ENCODE measurements around the gene TESK2.
A peak's percentile ranks its signal among the peaks of the same experiment; 100 is the strongest.

DNA sequence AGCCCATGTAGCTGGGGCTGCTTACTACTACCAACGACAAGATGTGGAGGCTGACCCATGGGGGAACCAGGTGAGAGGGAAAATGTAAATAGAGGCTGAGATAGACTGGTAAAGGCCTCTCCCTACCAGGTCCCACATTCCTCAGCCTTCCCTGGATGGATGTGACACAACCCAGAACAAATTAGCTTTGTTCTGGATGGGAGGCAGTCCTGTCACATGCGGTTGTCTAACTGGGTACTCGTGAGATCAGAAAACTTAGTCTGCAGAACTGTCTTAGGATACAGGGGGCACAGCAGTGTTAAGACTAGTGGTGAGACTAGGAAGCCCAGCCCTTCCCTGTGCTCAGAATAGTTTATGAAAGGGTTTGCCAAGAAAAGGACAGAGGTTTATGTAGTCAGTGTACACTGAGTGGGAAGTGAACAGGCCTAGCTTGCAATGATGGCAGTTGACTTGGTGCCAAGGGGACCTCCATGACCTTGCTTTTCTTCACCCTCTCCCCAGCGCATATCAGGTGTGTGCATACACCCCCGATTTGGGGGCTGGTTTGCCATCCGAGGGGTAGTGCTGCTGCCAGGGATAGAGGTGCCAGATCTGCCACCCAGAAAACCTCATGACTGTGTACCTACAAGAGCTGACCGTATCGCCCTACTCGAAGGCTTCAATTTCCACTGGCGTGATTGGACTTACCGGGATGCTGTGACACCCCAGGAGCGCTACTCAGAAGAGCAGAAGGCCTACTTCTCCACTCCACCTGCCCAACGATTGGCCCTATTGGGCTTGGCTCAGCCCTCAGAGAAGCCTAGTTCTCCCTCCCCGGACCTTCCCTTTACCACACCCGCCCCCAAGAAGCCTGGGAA lies 17.6 kb upstream of the TESK2 start:
- TF ChIP-seq, protein P1, sequence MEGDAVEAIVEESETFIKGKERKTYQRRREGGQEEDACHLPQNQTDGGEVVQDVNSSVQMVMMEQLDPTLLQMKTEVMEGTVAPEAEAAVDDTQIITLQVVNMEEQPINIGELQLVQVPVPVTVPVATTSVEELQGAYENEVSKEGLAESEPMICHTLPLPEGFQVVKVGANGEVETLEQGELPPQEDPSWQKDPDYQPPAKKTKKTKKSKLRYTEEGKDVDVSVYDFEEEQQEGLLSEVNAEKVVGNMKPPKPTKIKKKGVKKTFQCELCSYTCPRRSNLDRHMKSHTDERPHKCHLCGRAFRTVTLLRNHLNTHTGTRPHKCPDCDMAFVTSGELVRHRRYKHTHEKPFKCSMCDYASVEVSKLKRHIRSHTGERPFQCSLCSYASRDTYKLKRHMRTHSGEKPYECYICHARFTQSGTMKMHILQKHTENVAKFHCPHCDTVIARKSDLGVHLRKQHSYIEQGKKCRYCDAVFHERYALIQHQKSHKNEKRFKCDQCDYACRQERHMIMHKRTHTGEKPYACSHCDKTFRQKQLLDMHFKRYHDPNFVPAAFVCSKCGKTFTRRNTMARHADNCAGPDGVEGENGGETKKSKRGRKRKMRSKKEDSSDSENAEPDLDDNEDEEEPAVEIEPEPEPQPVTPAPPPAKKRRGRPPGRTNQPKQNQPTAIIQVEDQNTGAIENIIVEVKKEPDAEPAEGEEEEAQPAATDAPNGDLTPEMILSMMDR (conservative IDR thresholded peaks at IDR 0.05; ENCODE audit: low read length), result peak; percentile 41
- no peak for TF ChIP-seq EZH2phosphoT487 (IDR thresholded peaks at IDR 0.05; ENCODE audit: borderline replicate concordance, low read depth, low read length)

All from OCI-LY7 (cell line).